ENCODE data around the gene TOR2A. TPM values are rescaled to one million over a fixed set of nuclear protein-coding genes. Genes with fewer than 3 reads are reported as not detected.

TOR2A gene
- total and polyA plus RNA-seq, 2 of the 8 experiments (the other 6 are each of a cell fraction or from before 2014, with no cell fraction given) = 18.7 to 24.9 TPM

DNA sequence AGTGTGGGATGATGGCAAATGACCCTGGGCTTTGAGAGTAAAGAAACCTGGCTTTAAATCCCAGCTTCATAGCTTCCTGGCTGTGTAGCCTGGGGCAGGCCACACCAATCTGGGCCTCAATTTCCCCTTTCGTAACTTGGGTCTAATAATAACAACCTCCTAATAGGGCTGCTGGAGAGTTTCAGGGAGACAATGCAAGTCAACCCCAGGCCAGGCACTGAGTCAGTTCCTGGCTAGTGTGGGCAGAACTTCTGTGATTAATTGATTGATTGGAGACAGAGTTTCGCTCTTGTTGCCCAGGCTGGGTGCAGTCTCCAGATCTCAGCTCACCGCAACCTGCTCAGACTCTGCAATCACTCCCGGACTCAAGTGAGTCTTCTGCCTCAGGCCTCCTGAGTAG is 46.7 kb upstream of the TOR2A start:
- no peak for DNase-seq (ENCODE audit: low read depth in 1 of 2, low spot score in 2 of 2)
- Histone ChIP-seq H3K56ac (replicated peaks; ENCODE audit: insufficient read length, low read depth, low read length) (no peak overlapping the region), H2AK5ac (ENCODE audit: low read depth, low read length) (no peak overlapping the region), H2BK12ac (ENCODE audit: low read depth, low read length) (no peak overlapping the region), H3K79me1 (ENCODE audit: low read depth, low read length) (no peaks in the 10 kb centered on the region), H3K4ac (replicated peaks; ENCODE audit: insufficient read length, low read depth, low read length) (no peak overlapping the region), H3K18ac (ENCODE audit: extremely low read depth, low read length) (no peak overlapping the region), H3K23ac (ENCODE audit: insufficient read length) (no peak overlapping the region), H4K5ac (ENCODE audit: insufficient read length, low read depth, low read length) (no peak overlapping the region), H3K9me3 (ENCODE audit: insufficient read depth in 2 of 2, low read depth in 1 of 2, low read length in 1 of 2) (no peaks in the 10 kb centered on the region), H2BK20ac (ENCODE audit: low read length) (no peak overlapping the region), H3K27me3 (replicated peaks in 1 of 4; ENCODE audit: control insufficient read depth in 3 of 4, extremely low read depth in 1 of 4, insufficient read depth in 3 of 4, low read length in 3 of 4) (no peaks in the 10 kb centered on the region), H4K20me1 (replicated peaks in 1 of 2; ENCODE audit: control insufficient read depth in 1 of 2, insufficient read depth in 2 of 2, low read length in 2 of 2) (no peaks in the 10 kb centered on the region), H4K8ac (ENCODE audit: extremely low read depth, insufficient read depth, low read length) (no peak overlapping the region), H2BK120ac (replicated peaks; ENCODE audit: low read depth, low read length) (no peak overlapping the region), H3K23me2 (ENCODE audit: low read depth, low read length) (no peaks in the 10 kb centered on the region), H3K27ac (ENCODE audit: low read depth, low read length) (no peak overlapping the region), H3K4me2 (ENCODE audit: insufficient read depth in 1 of 2, low read depth in 2 of 2, low read length in 2 of 2) (no peak overlapping the region), H3K79me2 (ENCODE audit: control insufficient read depth in 1 of 2, insufficient read depth in 2 of 2, low read length in 2 of 2) (peaks cover under 1 to 1% of the 10 kb centered on the region in 2 experiments; a peak in 2 of 4 replicates), H2BK5ac (ENCODE audit: low read depth, low read length) (no peak overlapping the region), H2AFZ (ENCODE audit: low read length) (no peak overlapping the region), H3K4me1 (replicated peaks in 1 of 4; ENCODE audit: control insufficient read depth in 3 of 4, insufficient read depth in 4 of 4, low read length in 3 of 4) (peaks cover 0 to 18% (median 10%) of the 10 kb centered on the region in 4 experiments; a peak in 5 of 7 replicates), H3K4me3 (ENCODE audit: extremely low read depth in 1 of 4, insufficient read depth in 2 of 4, low read depth in 3 of 4, low read length in 4 of 4) (no peak overlapping the region), H2BK15ac (ENCODE audit: low read length) (no peak overlapping the region), H3K9ac (replicated peaks in 1 of 4; ENCODE audit: extremely low read depth in 1 of 4, low read depth in 3 of 4, low read length in 3 of 4) (no peak overlapping the region), H3K36me3 (ENCODE audit: control insufficient read depth in 2 of 4, insufficient read depth in 4 of 4, low read length in 3 of 4) (no peaks in the 10 kb centered on the region), H4K91ac (replicated peaks; ENCODE audit: insufficient read length, low read length) (no peak overlapping the region), H3K14ac (ENCODE audit: insufficient read length) (no peak overlapping the region)
- ChIA-PET CTCF (ENCODE audit: partially characterized antibody) (interaction anchor here (1.9 to 16.2 kb wide), 4 partner anchors 14 to 47 kb away, joined by 6 to 227 read pairs (median 28); partner anchors contain the start of gene TOR2A), POLR2A (ENCODE audit: partially characterized antibody) (interaction anchor here (1.1 to 1.3 kb wide), 2 partner anchors 11 to 336 kb away, joined by 3 read pairs; no protein-coding TSS in a partner anchor)
- no peak for FAIRE-seq
- 94% methylated on average over 4 of the region's 4 CpGs; no CpG with 5 or more reads in 1 of the 2 experiments for WGBS, 2 experiments (ENCODE audit: extremely low coverage in 1 of 2, insufficient coverage in 1 of 2, insufficient read length in 1 of 2, insufficient replicate concordance in 2 of 2, low coverage in 1 of 2, low lambda C conversion rate in 2 of 2, missing lambda C conversion rate in 1 of 2)
- no peak for TF ChIP-seq JUND (IDR thresholded peaks at IDR 0.05; ENCODE audit: low read length)
- TF ChIP-seq CHD1 (IDR thresholded peaks at IDR 0.05; ENCODE audit: low read depth, low read length) = no peak
- TF ChIP-seq CBX8 (IDR thresholded peaks at IDR 0.05; ENCODE audit: borderline replicate concordance, low read depth, low read length) = no peak
- TF ChIP-seq CHD2 (IDR thresholded peaks at IDR 0.05; ENCODE audit: low read length) = no peak
- no peak for TF ChIP-seq BACH1 (IDR thresholded peaks at IDR 0.05; ENCODE audit: low read length)
- TF ChIP-seq POLR2A (IDR thresholded peaks at IDR 0.05; ENCODE audit: control extremely low read depth in 1 of 2, low read depth in 2 of 2, low read length in 2 of 2) = no peak
- no peak for TF ChIP-seq SP4 (IDR thresholded peaks at IDR 0.05; ENCODE audit: low read length)
- no peak for TF ChIP-seq MAX (IDR thresholded peaks at IDR 0.05)
- TF ChIP-seq KDM1A (IDR thresholded peaks at IDR 0.05; ENCODE audit: borderline replicate concordance, low read length) = no peak
- no peak for TF ChIP-seq RBBP5 (IDR thresholded peaks at IDR 0.05; ENCODE audit: borderline replicate concordance, low read depth, low read length)
- TF ChIP-seq GABPA (IDR thresholded peaks at IDR 0.05; ENCODE audit: borderline replicate concordance, insufficient read depth, low read length) = no peak
- no peak for TF ChIP-seq KDM5A (IDR thresholded peaks at IDR 0.05; ENCODE audit: low read length)
- no peak for TF ChIP-seq BRCA1 (IDR thresholded peaks at IDR 0.05; ENCODE audit: low read depth, low read length)
- TF ChIP-seq JUN (IDR thresholded peaks at IDR 0.05; ENCODE audit: low read depth, low read length) = no peak
- TF ChIP-seq, protein P1, sequence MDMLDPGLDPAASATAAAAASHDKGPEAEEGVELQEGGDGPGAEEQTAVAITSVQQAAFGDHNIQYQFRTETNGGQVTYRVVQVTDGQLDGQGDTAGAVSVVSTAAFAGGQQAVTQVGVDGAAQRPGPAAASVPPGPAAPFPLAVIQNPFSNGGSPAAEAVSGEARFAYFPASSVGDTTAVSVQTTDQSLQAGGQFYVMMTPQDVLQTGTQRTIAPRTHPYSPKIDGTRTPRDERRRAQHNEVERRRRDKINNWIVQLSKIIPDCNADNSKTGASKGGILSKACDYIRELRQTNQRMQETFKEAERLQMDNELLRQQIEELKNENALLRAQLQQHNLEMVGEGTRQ (IDR thresholded peaks at IDR 0.05; ENCODE audit: low read length) = no peak
